MM.1S (cell line): ENCODE measurements around the gene GON7.

Experiments
- DNase-seq: peaks from one replicate; pipeline ENCODE4 v3.0.0-alpha.2; 2015
- H2AFZ ChIP-seq: fragments of 300-600 bp; sonication (generic); 2 replicates; pipeline ENCODE4 v1.6.0; 2016; ENCODE audit warnings: antibody characterized with exemption, low read length
- H3F3A ChIP-seq: fragments of 300-600 bp; sonication (generic); 2 replicates; pipeline ENCODE4 v1.6.1; 2016; ENCODE audit warnings: mild to moderate bottlenecking, antibody characterized with exemption, low read length, moderate library complexity, mixed read lengths; ENCODE audit not compliant: insufficient read depth
- H3K27ac ChIP-seq: fragments of 300-600 bp; sonication (generic); 2 replicates; pipeline ENCODE4 v1.5.1; 2016; ENCODE audit warnings: mild to moderate bottlenecking, low read length
- H3K27me3 ChIP-seq: fragments of 300-600 bp; sonication (generic); replicated peaks from 2 replicates; pipeline ENCODE4 v1.6.0; 2016; ENCODE audit warnings: low read length; ENCODE audit not compliant: insufficient read depth
- H3K36me3 ChIP-seq: fragments of 300-600 bp; sonication (generic); replicated peaks from 2 replicates; pipeline ENCODE4 v1.6.1; 2016; ENCODE audit warnings: mild to moderate bottlenecking, low read length, mixed read lengths; ENCODE audit not compliant: insufficient read depth
- H3K4me1 ChIP-seq: fragments of 300-600 bp; sonication (generic); 2 replicates; pipeline ENCODE4 v1.6.1; 2016; ENCODE audit warnings: low read length, mixed read lengths
- H3K4me2 ChIP-seq: fragments of 300-600 bp; sonication (generic); 2 replicates; pipeline ENCODE4 v1.6.0; 2016; ENCODE audit warnings: low read depth, low read length
- H3K4me3 ChIP-seq: fragments of 300-600 bp; sonication (generic); 2 replicates; pipeline ENCODE4 v1.5.1; 2016; ENCODE audit warnings: low read length, mixed read lengths
- H3K79me2 ChIP-seq: fragments of 300-600 bp; sonication (generic); 2 replicates; pipeline ENCODE4 v1.6.1; 2016; ENCODE audit warnings: mixed run types, low read length, mixed read lengths
- H3K9ac ChIP-seq: fragments of 300-600 bp; sonication (generic); 2 replicates; pipeline ENCODE4 v1.6.1; 2016; ENCODE audit warnings: low read length, mixed read lengths
- H3K9me2 ChIP-seq: fragments of 300-600 bp; sonication (generic); replicated peaks from 2 replicates; pipeline ENCODE4 v1.6.1; 2016; ENCODE audit warnings: mild to moderate bottlenecking, low read length, mixed read lengths; ENCODE audit not compliant: insufficient read depth
- H3K9me3 ChIP-seq: fragments of 300-600 bp; sonication (generic); replicated peaks from 2 replicates; pipeline ENCODE4 v1.6.1; 2016; ENCODE audit warnings: mild to moderate bottlenecking, low read length, mixed read lengths; ENCODE audit not compliant: insufficient read depth
- H4K20me1 ChIP-seq: fragments of 300-600 bp; sonication (generic); 2 replicates; pipeline ENCODE4 v1.6.1; 2016; ENCODE audit warnings: mild to moderate bottlenecking, low read length, moderate library complexity, mixed read lengths; ENCODE audit not compliant: insufficient read depth
- CTCF ChIP-seq: fragments of 300-600 bp; sonication (generic); IDR thresholded peaks from 2 replicates; pipeline ENCODE4 v1.5.1; 2016; ENCODE audit warnings: antibody characterized with exemption, low read length, mixed read lengths
- EZH2 ChIP-seq: fragments of 300-600 bp; sonication (generic); optimal IDR thresholded peaks from 2 replicates; pipeline ENCODE3; 2017; ENCODE audit warnings: low read depth, mild to moderate bottlenecking, antibody characterized with exemption, low read length, mixed read lengths
- EZH2phosphoT487 ChIP-seq: fragments of 300-600 bp; sonication (generic); IDR thresholded peaks from 2 replicates; pipeline ENCODE4 v1.6.1; 2018; ENCODE audit warnings: antibody characterized with exemption, low read length

The GON7 gene

GRCh38 chr14:93207468-93208308, 823 bp upstream of the GON7 start:
- H3K4me3 ChIP-seq, result peak overlapping the region; percentile 79
- H3K9ac ChIP-seq, result peak overlapping the region; percentile 80
- no peaks in the 10 kb centered on the region for H3K9me2 ChIP-seq
- no peaks in the 10 kb centered on the region for H4K20me1 ChIP-seq
- DNase-seq, result no peak
- H3K79me2 ChIP-seq, result peaks cover 51% of the 10 kb centered on the region
- peak overlapping the region; percentile 65; the same call in 1 of the 2 replicates for H2AFZ ChIP-seq
- H3K36me3 ChIP-seq, result no peaks in the 10 kb centered on the region
- no peaks in the 10 kb centered on the region for H3F3A ChIP-seq
- H3K27ac ChIP-seq, result peak overlapping the region; percentile 49; the same call in 1 of the 2 replicates
- H3K9me3 ChIP-seq, result no peaks in the 10 kb centered on the region
- H3K27me3 ChIP-seq, result no peaks in the 10 kb centered on the region
- peak overlapping the region; percentile 78 for H3K4me2 ChIP-seq
- TF ChIP-seq EZH2phosphoT487 (no peak), CTCF (peak; percentile 23)
- 0 out of 2 replicates have a peak, but pooled peaks cover 3% of the 10 kb centered on the region for H3K4me1 ChIP-seq

GRCh38 chr14:93201155-93201704, 5.6 kb downstream of the GON7 start:
- H3K4me1 ChIP-seq, result no peaks in the 10 kb centered on the region
- TF ChIP-seq EZH2 (no peak), CTCF (no peak), EZH2phosphoT487 (no peak)
- no peak overlapping the region for H3K27ac ChIP-seq
- H3K9ac ChIP-seq, result no peak overlapping the region
- H3K4me3 ChIP-seq, result no peak overlapping the region
- no peak overlapping the region for H3K4me2 ChIP-seq
- no peaks in the 10 kb centered on the region for H3K9me3 ChIP-seq
- H3F3A ChIP-seq, result no peaks in the 10 kb centered on the region
- H2AFZ ChIP-seq, result no peak overlapping the region
- H3K27me3 ChIP-seq, result no peaks in the 10 kb centered on the region
- no peaks in the 10 kb centered on the region for H3K9me2 ChIP-seq
- DNase-seq, result no peak
- H4K20me1 ChIP-seq, result no peaks in the 10 kb centered on the region
- H3K79me2 ChIP-seq, result peaks cover 22% of the 10 kb centered on the region
- H3K36me3 ChIP-seq, result no peaks in the 10 kb centered on the region

GRCh38 chr14:93200553-93200952, 6.3 kb downstream of the GON7 start:
- Histone ChIP-seq H3K36me3 (no peaks in the 10 kb centered on the region), H3K27ac (no peak overlapping the region), H3K9me3 (no peaks in the 10 kb centered on the region), H3K27me3 (no peaks in the 10 kb centered on the region), H3K79me2 (peaks cover 15% of the 10 kb centered on the region), H3K4me3 (no peak overlapping the region), H4K20me1 (no peaks in the 10 kb centered on the region), H2AFZ (no peak overlapping the region), H3K4me2 (no peak overlapping the region), H3K9me2 (no peaks in the 10 kb centered on the region), H3F3A (no peaks in the 10 kb centered on the region), H3K4me1 (no peaks in the 10 kb centered on the region), H3K9ac (no peak overlapping the region)
- TF ChIP-seq CTCF (no peak), EZH2phosphoT487 (no peak), EZH2 (no peak)
- DNase-seq, result no peak
